Measurements from ENCODE around the gene SCFD1.
"Not testable (repeated sequence)": the region's sequence is repeated elsewhere in the genome, so short reads cannot be mapped to it uniquely, and the experiment has no call there.

GRCh38 chr14:30644462-30644861, 22.3 kb downstream of the SCFD1 start:
- TF ChIP-seq CTCF (IDR thresholded peaks at IDR 0.05); ZFX (IDR thresholded peaks at IDR 0.05; ENCODE audit: borderline replicate concordance): not testable (repeated sequence)

Data from 22Rv1 (cell line).